ENCODE results near the gene LMAN1L.

Gene LMAN1L

GRCh38 chr15:74812533-74812932 is at the start of gene LMAN1L:
Gene LMAN1L (plus strand): TSS chr15:74812835. CDS start chr15:74812855, 20 bp downstream.
- no peak for DNase-seq

GRCh38 chr15:74763416-74763815 is 49.2 kb upstream of the LMAN1L start:
- no peak for DNase-seq

GRCh38 chr15:74767167-74768098 is 45.2 kb upstream of the LMAN1L start:
- DNase-seq: no peak

- DNase-seq: no peak
Observed at GRCh38 chr15:74768099-74768770, 44.4 kb upstream of the LMAN1L start.

GRCh38 chr15:74768771-74769342 is 43.8 kb upstream of the LMAN1L start:
- DNase-seq: peak; percentile 3

- DNase-seq: no peak
Observed at GRCh38 chr15:74769463-74770025, 43.1 kb upstream of the LMAN1L start.

GRCh38 chr15:74770211-74770903 is 42.3 kb upstream of the LMAN1L start:
- DNase-seq: no peak

GRCh38 chr15:74773329-74773728 is 39.3 kb upstream of the LMAN1L start:
- no peak for DNase-seq

GRCh38 chr15:74773731-74774252 is 38.8 kb upstream of the LMAN1L start:
- DNase-seq: no peak

- no peak for DNase-seq
Observed at GRCh38 chr15:74775132-74775562, 37.5 kb upstream of the LMAN1L start.

GRCh38 chr15:74775894-74776293 is 36.7 kb upstream of the LMAN1L start:
- no peak for DNase-seq

GRCh38 chr15:74776821-74777768 is 35.5 kb upstream of the LMAN1L start:
- no peak for DNase-seq

- no peak for DNase-seq
Observed at GRCh38 chr15:74777769-74778598, 34.7 kb upstream of the LMAN1L start.

- no peak for DNase-seq
Observed at GRCh38 chr15:74778599-74778970, 34.0 kb upstream of the LMAN1L start.

- no peak for DNase-seq
Observed at GRCh38 chr15:74779162-74779648, 33.4 kb upstream of the LMAN1L start.

GRCh38 chr15:74780523-74781430 is 31.9 kb upstream of the LMAN1L start:
- no peak for DNase-seq

- peak; percentile 15 for DNase-seq
Observed at GRCh38 chr15:74781431-74782258, 31.0 kb upstream of the LMAN1L start, which contains the start of gene CSK. Gene CSK (plus strand): TSS chr15:74782080. CDS start chr15:74798298, 16,218 bp downstream.

Data from kidney glomerular epithelial cell (primary cell).